HG03095 (cell line): ENCODE measurements around the gene PKD1L1.
"Not testable (repeated sequence)": the region's sequence is repeated elsewhere in the genome, so short reads cannot be mapped to it uniquely, and the experiment has no call there.

Source experiments
- ATAC-seq: cut with Tn5 transposase; IDR thresholded peaks from one replicate; pipeline ENCODE4 v1.9.1; 2021; ENCODE audit warnings: moderate library complexity; ENCODE audit not compliant: unreplicated experiment

The PKD1L1 gene

GRCh38 chr7:47799524-47799923, 148.7 kb downstream of the PKD1L1 start:
- ATAC-seq = no peak

GRCh38 chr7:47796347-47796746, 151.9 kb downstream of the PKD1L1 start:
- ATAC-seq = no peak

GRCh38 chr7:47795631-47796030, 152.6 kb downstream of the PKD1L1 start:
- ATAC-seq = no peak

- not testable (repeated sequence) for ATAC-seq
Measured at GRCh38 chr7:47795126-47795525, 153.1 kb downstream of the PKD1L1 start.

- no peak for ATAC-seq
Measured at GRCh38 chr7:47794016-47794415, 154.2 kb downstream of the PKD1L1 start.

- ATAC-seq = not testable (repeated sequence)
Measured at GRCh38 chr7:47793186-47793585, 155.1 kb downstream of the PKD1L1 start.

- ATAC-seq = no peak
Measured at GRCh38 chr7:47792521-47793121, 155.6 kb downstream of the PKD1L1 start.

GRCh38 chr7:47791682-47792081, 156.6 kb downstream of the PKD1L1 start:
- ATAC-seq = no peak

- ATAC-seq = no peak
Measured at GRCh38 chr7:47788083-47788482, 160.2 kb downstream of the PKD1L1 start.

- no peak for ATAC-seq
Measured at GRCh38 chr7:47787249-47788069, 160.8 kb downstream of the PKD1L1 start.

- ATAC-seq = no peak
Measured at GRCh38 chr7:47786557-47787248, 161.6 kb downstream of the PKD1L1 start.

- ATAC-seq = no peak
Measured at GRCh38 chr7:47785923-47786556, 162.2 kb downstream of the PKD1L1 start.

- no peak for ATAC-seq
Measured at GRCh38 chr7:47783456-47784223, 164.6 kb downstream of the PKD1L1 start.

- ATAC-seq = no peak
Measured at GRCh38 chr7:47782792-47783191, 165.5 kb downstream of the PKD1L1 start.

- no peak for ATAC-seq
Measured at GRCh38 chr7:47782022-47782421, 166.2 kb downstream of the PKD1L1 start.

GRCh38 chr7:47780555-47780954, 167.7 kb downstream of the PKD1L1 start:
- no peak for ATAC-seq

GRCh38 chr7:47779341-47779771, 168.9 kb downstream of the PKD1L1 start:
- ATAC-seq = no peak

- no peak for ATAC-seq
Measured at GRCh38 chr7:47778153-47778661, 170.1 kb downstream of the PKD1L1 start.

GRCh38 chr7:47777531-47778152, 170.6 kb downstream of the PKD1L1 start:
- ATAC-seq = no peak

GRCh38 chr7:47776335-47776734, 171.9 kb downstream of the PKD1L1 start:
- no peak for ATAC-seq
